Renal cortex interstitium (tissue), 11 donors: ENCODE data around the gene LIX1. TPM values are rescaled to one million over a fixed set of nuclear protein-coding genes. Genes with fewer than 3 reads are reported as not detected.
"Not testable (repeated sequence)": the region's sequence is repeated elsewhere in the genome, so short reads cannot be mapped to it uniquely, and the experiment has no call there.

Source experiments
- DNase-seq, 11 donors: peaks; one replicate each; pipeline ENCODE4 v3.0.0-alpha.2; 2013; ENCODE audit warnings: low read depth in 9 of 11, low spot score in 4 of 11; ENCODE audit errors: extremely low read depth in 1 of 11
- polyA plus RNA-seq, 3 donors: library from polyadenylated mRNA; unstranded; fragments of 120-200 nt; gene quantifications; one replicate each; pipeline ENCODE4 v1.2.1, GENCODE V29; 2013; ENCODE audit not compliant: insufficient read length in 3 of 3

The LIX1 gene
- polyA plus RNA-seq, 3 donors: 3.8 to 5.4 (median 5.0) TPM

GRCh38 chr5:97090944-97091343 is 51.5 kb downstream of the LIX1 start:
- DNase-seq: no peak

GRCh38 chr5:97089149-97089801 is 53.1 kb downstream of the LIX1 start:
- DNase-seq: no peak

GRCh38 chr5:97088774-97089148 is 53.6 kb downstream of the LIX1 start:
- DNase-seq: no peak

- no peak for DNase-seq
Measured at GRCh38 chr5:97087138-97087537, 55.3 kb downstream of the LIX1 start.

- no peak for DNase-seq
Measured at GRCh38 chr5:97085459-97086181, 56.8 kb downstream of the LIX1 start.

GRCh38 chr5:97084782-97085458 is 57.5 kb downstream of the LIX1 start:
- not testable (repeated sequence) for DNase-seq

GRCh38 chr5:97078958-97079743 is 63.3 kb downstream of the LIX1 start:
- DNase-seq: no peak

GRCh38 chr5:97077246-97077645 is 65.2 kb downstream of the LIX1 start:
- DNase-seq: no peak

GRCh38 chr5:97076098-97076497 is 66.3 kb downstream of the LIX1 start:
- no peak for DNase-seq

- peak in 1 of 11 donors; percentile 54 for DNase-seq
Measured at GRCh38 chr5:97075649-97076048, 66.8 kb downstream of the LIX1 start.

- DNase-seq: no peak
Measured at GRCh38 chr5:97074859-97075489, 67.4 kb downstream of the LIX1 start.

- DNase-seq: no peak
Measured at GRCh38 chr5:97073420-97073819, 69.0 kb downstream of the LIX1 start.

GRCh38 chr5:97072696-97073095 is 69.7 kb downstream of the LIX1 start:
- no peak for DNase-seq

GRCh38 chr5:97071993-97072392 is 70.4 kb downstream of the LIX1 start:
- DNase-seq: no peak

GRCh38 chr5:97071101-97071500 is 71.3 kb downstream of the LIX1 start:
- DNase-seq: peak in 3 of 11 donors; percentile 22 to 34 (median 28)

GRCh38 chr5:97070234-97070633 is 72.2 kb downstream of the LIX1 start:
- no peak for DNase-seq

- no peak for DNase-seq
Measured at GRCh38 chr5:97067296-97067850, 75.0 kb downstream of the LIX1 start.

GRCh38 chr5:97065475-97065874 is 76.9 kb downstream of the LIX1 start:
- DNase-seq: no peak

- DNase-seq: no peak
Measured at GRCh38 chr5:97063251-97063650, 79.2 kb downstream of the LIX1 start.
